Astrocyte of the cerebellum (primary cell): Measurements from ENCODE around the gene SLC19A2.

Experiments
- DNase-seq: peaks from one replicate; pipeline ENCODE4 v3.0.0-alpha.2; 2011; ENCODE audit warnings: low read depth
- H3K4me3 ChIP-seq: 2 replicates; pipeline ENCODE4 v1.5.1; 2011; ENCODE audit warnings: mild to moderate bottlenecking, low read depth, low read length, moderate library complexity
- in situ Hi-C: cut with HindIII; loops from 2 replicates; pipeline ENCODE4 v1.10.0; 2017; ENCODE audit warnings: low sequenced_read_pairs
- TF ChIP-seq, protein P1 (sequence below): IDR thresholded peaks from 2 replicates; pipeline ENCODE4 v1.5.1; 2012; ENCODE audit warnings: low read length, low read depth, moderate library complexity, mild to moderate bottlenecking; ENCODE audit errors: missing control alignments

The SLC19A2 gene

DNA sequence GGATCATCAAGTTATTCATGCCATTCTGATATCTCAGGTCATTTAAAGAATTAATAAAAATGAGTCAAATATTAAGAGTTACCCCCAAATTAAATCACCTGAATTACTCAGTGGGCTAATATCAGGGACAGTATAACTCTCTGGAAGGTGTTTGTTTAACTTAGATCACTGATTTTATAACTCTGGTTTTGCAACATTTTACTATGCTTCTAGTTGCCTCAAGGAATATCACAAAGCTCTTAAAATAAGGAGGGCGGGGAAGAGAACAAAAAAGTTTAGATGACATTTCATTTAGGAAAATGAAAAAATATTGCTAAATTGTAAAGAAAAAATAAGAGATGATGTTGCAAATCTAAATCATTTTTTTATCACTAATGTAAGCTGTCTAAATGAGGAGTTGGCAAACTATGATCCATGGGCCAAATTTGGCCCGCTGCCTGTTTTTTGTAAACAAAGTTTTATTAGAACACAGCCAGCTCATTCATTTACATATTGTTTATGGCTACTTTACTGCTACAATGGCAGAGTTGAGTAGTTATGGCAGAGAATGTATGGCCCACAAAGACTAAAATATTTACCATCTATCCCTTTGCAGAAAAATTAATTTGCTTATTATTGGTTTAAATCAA is 31.9 kb upstream of the SLC19A2 start:
- H3K4me3 ChIP-seq: no peak overlapping the region
- DNase-seq: no peak
- TF ChIP-seq, protein P1, sequence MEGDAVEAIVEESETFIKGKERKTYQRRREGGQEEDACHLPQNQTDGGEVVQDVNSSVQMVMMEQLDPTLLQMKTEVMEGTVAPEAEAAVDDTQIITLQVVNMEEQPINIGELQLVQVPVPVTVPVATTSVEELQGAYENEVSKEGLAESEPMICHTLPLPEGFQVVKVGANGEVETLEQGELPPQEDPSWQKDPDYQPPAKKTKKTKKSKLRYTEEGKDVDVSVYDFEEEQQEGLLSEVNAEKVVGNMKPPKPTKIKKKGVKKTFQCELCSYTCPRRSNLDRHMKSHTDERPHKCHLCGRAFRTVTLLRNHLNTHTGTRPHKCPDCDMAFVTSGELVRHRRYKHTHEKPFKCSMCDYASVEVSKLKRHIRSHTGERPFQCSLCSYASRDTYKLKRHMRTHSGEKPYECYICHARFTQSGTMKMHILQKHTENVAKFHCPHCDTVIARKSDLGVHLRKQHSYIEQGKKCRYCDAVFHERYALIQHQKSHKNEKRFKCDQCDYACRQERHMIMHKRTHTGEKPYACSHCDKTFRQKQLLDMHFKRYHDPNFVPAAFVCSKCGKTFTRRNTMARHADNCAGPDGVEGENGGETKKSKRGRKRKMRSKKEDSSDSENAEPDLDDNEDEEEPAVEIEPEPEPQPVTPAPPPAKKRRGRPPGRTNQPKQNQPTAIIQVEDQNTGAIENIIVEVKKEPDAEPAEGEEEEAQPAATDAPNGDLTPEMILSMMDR: no peak
- in situ Hi-C loops: no loop called here

- H3K4me3 ChIP-seq: no peak overlapping the region
- TF ChIP-seq, protein P1: no peak
- in situ Hi-C loops: no loop called here
- DNase-seq: no peak
Measured at GRCh38 chr1:169515641-169516040, 29.9 kb upstream of the SLC19A2 start.

DNA sequence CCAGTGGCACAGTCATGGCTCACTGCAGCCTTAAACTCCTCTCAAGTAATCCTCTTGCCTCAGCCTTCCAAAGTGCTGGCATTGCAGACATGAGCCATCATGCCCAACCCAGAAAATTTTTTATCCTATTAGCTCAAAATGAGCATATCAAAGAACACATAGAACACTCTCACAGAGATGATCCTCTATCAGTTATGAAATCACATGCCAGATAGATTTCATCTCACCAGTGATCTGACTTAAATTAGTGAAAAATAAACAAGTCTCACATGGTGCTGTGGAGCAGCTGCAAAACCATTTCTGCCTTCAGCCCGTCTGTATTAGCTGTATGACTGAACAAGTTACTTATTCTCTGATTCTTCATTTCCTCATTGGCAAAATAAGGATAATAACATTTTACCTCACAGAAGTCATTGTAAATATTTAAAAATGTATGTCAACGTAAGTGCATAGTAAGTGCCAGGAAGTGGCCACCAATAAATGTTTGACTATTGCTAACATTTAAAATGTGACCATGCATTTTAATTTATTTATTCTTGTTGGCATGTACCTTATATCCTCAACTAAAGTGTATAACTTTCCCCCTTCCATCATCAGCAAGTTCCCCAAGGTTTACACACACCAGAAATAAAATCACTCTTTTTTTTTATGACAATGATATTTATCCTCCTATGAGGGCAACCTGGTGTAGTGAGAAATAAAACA is 29.0 kb upstream of the SLC19A2 start:
- no peak for DNase-seq
- TF ChIP-seq, protein P1: no peak
- in situ Hi-C loops: no loop called here
- H3K4me3 ChIP-seq: no peak overlapping the region

- DNase-seq: no peak
- TF ChIP-seq, protein P1: no peak
- H3K4me3 ChIP-seq: no peak overlapping the region
- in situ Hi-C loops: no loop called here
Measured at GRCh38 chr1:169513208-169513607, 27.5 kb upstream of the SLC19A2 start.

GRCh38 chr1:169511316-169512005 is 25.7 kb upstream of the SLC19A2 start:
- in situ Hi-C loops: no loop called here
- TF ChIP-seq, protein P1: no peak
- peak; percentile 64 for DNase-seq
- H3K4me3 ChIP-seq: no peak overlapping the region

GRCh38 chr1:169510060-169510459 is 24.3 kb upstream of the SLC19A2 start:
- H3K4me3 ChIP-seq: no peak overlapping the region
- TF ChIP-seq, protein P1: no peak
- in situ Hi-C loops: no loop called here
- no peak for DNase-seq
